IMR-90 (cell line): ENCODE measurements around the gene MRPL43.

Source experiments
- BHLHE40 ChIP-seq: fragments of 150-350 bp; IDR thresholded peaks from 2 replicates; pipeline ENCODE4 v1.6.1; 2016; ENCODE audit warnings: mild to moderate bottlenecking, low read depth, low read length
- CEBPB ChIP-seq: IDR thresholded peaks from 2 replicates; pipeline ENCODE4 v1.6.1; 2012; ENCODE audit warnings: low read depth, low read length, improper control_type of control experiment
- CHD1 ChIP-seq: IDR thresholded peaks from 2 replicates; pipeline ENCODE4 v1.6.1; 2012; ENCODE audit warnings: low read depth, low read length, improper control_type of control experiment
- ELK1 ChIP-seq: fragments of 150-350 bp; IDR thresholded peaks from 2 replicates; pipeline ENCODE4 v1.6.1; 2016; ENCODE audit warnings: low read depth, mild to moderate bottlenecking, low read length, moderate library complexity, borderline replicate concordance
- FOS ChIP-seq: fragments of 150-350 bp; IDR thresholded peaks from 2 replicates; pipeline ENCODE4 v1.6.1; 2016; ENCODE audit warnings: low read depth, low read length
- MAFK ChIP-seq: IDR thresholded peaks from 2 replicates; pipeline ENCODE4 v1.6.1; 2012; ENCODE audit warnings: low read depth, low read length, improper control_type of control experiment
- MAZ ChIP-seq: IDR thresholded peaks from 2 replicates; pipeline ENCODE4 v1.6.1; 2012; ENCODE audit warnings: low read depth, mild to moderate bottlenecking, low read length, improper control_type of control experiment, moderate library complexity, borderline replicate concordance
- MXI1 ChIP-seq: IDR thresholded peaks from 2 replicates; pipeline ENCODE4 v1.6.1; 2012; ENCODE audit warnings: low read depth, mild to moderate bottlenecking, low read length, moderate library complexity, borderline replicate concordance
- NFE2L2 ChIP-seq: fragments of 150-350 bp; IDR thresholded peaks from 2 replicates; pipeline ENCODE4 v1.6.1; 2016; ENCODE audit warnings: low read depth, mild to moderate bottlenecking, low read length
- POLR2A ChIP-seq: IDR thresholded peaks from 2 replicates; pipeline ENCODE4 v1.6.1; 2012; ENCODE audit warnings: mild to moderate bottlenecking, low read depth, low read length
- RAD21 ChIP-seq: IDR thresholded peaks from 2 replicates; pipeline ENCODE4 v1.6.1; 2012; ENCODE audit warnings: low read length, improper control_type of control experiment
- SMC3 ChIP-seq: fragments of 150-350 bp; IDR thresholded peaks from 2 replicates; pipeline ENCODE4 v1.6.1; 2016; ENCODE audit warnings: low read depth, mild to moderate bottlenecking, antibody characterized with exemption, low read length, moderate library complexity
- TF ChIP-seq, protein P1 (sequence below): conservative IDR thresholded peaks from 2 replicates; pipeline ENCODE4 v1.5.1; 2012; ENCODE audit warnings: mild to moderate bottlenecking, low read depth, low read length, improper control_type of control experiment
- TF ChIP-seq, protein P2 (sequence below): fragments of 150-350 bp; IDR thresholded peaks from 2 replicates; pipeline ENCODE4 v1.6.1; 2017; ENCODE audit warnings: mild to moderate bottlenecking, antibody characterized with exemption, low read length, low read depth

DNA sequence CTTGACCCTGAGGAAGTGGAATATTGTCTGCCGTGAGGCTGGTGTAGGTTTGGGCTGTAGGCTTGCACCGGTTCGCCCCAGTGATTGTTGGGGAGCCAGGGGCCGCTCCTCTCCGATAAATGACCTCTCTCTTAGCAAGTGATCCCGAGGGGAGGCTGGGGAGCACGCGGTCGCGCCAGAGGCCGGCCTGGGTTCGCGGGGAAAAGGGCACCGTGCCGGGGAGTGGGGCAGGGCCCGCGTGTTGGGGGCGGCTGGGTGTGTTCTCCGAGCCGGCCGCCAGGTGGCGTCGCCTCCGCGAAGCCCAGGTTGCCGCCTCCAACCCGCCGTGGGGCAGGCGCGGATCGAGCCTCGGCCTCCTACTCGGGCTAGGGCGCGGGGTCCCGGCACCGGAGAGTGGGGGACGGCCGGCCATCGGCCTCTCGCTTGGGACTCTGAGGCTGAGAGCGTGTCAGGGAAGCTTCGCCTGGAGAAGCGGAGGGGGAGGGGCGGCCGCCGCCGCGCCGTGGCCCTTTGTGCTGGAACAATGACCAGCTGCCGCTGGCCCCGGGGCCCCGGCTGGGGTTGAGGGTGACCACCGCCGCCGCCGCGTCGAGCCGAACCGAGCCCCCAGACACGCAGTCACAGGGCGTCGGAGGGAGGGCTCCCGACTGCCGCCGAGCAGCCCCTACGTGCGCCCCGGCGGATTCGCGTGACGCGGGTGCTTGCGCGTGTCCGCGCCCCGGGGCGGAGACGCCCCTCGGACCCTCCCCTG, 11.9 kb upstream of the MRPL43 start:
- no peak for TF ChIP-seq ELK1
- TF ChIP-seq FOS, result no peak
- TF ChIP-seq, protein P1, sequence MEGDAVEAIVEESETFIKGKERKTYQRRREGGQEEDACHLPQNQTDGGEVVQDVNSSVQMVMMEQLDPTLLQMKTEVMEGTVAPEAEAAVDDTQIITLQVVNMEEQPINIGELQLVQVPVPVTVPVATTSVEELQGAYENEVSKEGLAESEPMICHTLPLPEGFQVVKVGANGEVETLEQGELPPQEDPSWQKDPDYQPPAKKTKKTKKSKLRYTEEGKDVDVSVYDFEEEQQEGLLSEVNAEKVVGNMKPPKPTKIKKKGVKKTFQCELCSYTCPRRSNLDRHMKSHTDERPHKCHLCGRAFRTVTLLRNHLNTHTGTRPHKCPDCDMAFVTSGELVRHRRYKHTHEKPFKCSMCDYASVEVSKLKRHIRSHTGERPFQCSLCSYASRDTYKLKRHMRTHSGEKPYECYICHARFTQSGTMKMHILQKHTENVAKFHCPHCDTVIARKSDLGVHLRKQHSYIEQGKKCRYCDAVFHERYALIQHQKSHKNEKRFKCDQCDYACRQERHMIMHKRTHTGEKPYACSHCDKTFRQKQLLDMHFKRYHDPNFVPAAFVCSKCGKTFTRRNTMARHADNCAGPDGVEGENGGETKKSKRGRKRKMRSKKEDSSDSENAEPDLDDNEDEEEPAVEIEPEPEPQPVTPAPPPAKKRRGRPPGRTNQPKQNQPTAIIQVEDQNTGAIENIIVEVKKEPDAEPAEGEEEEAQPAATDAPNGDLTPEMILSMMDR, result peak; percentile 85
- peak; percentile 58 for TF ChIP-seq SMC3
- no peak for TF ChIP-seq CEBPB
- no peak; the same call in 1 of the 2 replicates for TF ChIP-seq CHD1
- TF ChIP-seq MXI1, result no peak; the same call in 1 of the 2 replicates
- TF ChIP-seq, protein P2, sequence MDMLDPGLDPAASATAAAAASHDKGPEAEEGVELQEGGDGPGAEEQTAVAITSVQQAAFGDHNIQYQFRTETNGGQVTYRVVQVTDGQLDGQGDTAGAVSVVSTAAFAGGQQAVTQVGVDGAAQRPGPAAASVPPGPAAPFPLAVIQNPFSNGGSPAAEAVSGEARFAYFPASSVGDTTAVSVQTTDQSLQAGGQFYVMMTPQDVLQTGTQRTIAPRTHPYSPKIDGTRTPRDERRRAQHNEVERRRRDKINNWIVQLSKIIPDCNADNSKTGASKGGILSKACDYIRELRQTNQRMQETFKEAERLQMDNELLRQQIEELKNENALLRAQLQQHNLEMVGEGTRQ, result no peak
- TF ChIP-seq POLR2A, result peak; percentile 87
- TF ChIP-seq BHLHE40, result no peak
- no peak for TF ChIP-seq MAFK
- TF ChIP-seq NFE2L2, result no peak
- peak; percentile 57 for TF ChIP-seq RAD21
- TF ChIP-seq MAZ, result peak; percentile 82
